Fibroblast of lung (primary cell): ENCODE data around the gene TGIF1. TPM values are rescaled to one million over a fixed set of nuclear protein-coding genes. Genes with fewer than 3 reads are reported as not detected.

Experiments
- DNase-seq, 2 donors: peaks; one replicate each; pipeline versions ENCODE4 v3.0.0 to v3.0.0-alpha.2; 2010; ENCODE audit warnings: low read depth in 2 of 2
- H2AFZ ChIP-seq: 2 replicates; pipeline ENCODE4 v1.5.1; 2012; ENCODE audit warnings: low read length, control low read depth, inconsistent platforms
- H3K27ac ChIP-seq: 2 replicates; pipeline ENCODE4 v1.5.1; 2011; ENCODE audit warnings: low read length, control low read depth; ENCODE audit not compliant: insufficient read depth
- H3K27me3 ChIP-seq: 2 replicates; pipeline ENCODE4 v1.5.1; 2011; ENCODE audit warnings: mild to moderate bottlenecking, low read length; ENCODE audit not compliant: control insufficient read depth, insufficient read depth
- H3K36me3 ChIP-seq: 2 replicates; pipeline ENCODE4 v1.5.1; 2011; ENCODE audit warnings: low read length; ENCODE audit not compliant: control insufficient read depth, insufficient read depth
- H3K4me1 ChIP-seq: 2 replicates; pipeline ENCODE4 v1.5.1; 2011; ENCODE audit warnings: low read length; ENCODE audit not compliant: control insufficient read depth, insufficient read depth; ENCODE audit errors: extremely low read depth
- H3K4me2 ChIP-seq: 2 replicates; pipeline ENCODE4 v1.5.1; 2011; ENCODE audit warnings: low read length, control low read depth; ENCODE audit not compliant: insufficient read depth; ENCODE audit errors: extremely low read depth
- H3K4me3 ChIP-seq, 4 experiments: fragments of 200-600 bp in 1 of 4; sonication (generic) in 1 of 4; replicated peaks in 1 of 4; 2 replicates each; pipeline ENCODE4 v1.5.1; 2011 to 2016; ENCODE audit warnings: low read length in 4 of 4, low read depth in 3 of 4, mild to moderate bottlenecking in 3 of 4, control low read depth in 2 of 4, inconsistent platforms in 1 of 4, mixed read lengths in 1 of 4; ENCODE audit not compliant: insufficient read depth in 1 of 4; ENCODE audit errors: control extremely low read depth in 1 of 4
- H3K79me2 ChIP-seq: 2 replicates; pipeline ENCODE4 v1.5.1; 2012; ENCODE audit warnings: mild to moderate bottlenecking, low read length, inconsistent platforms; ENCODE audit not compliant: control insufficient read depth, insufficient read depth
- H3K9ac ChIP-seq: 2 replicates; pipeline ENCODE4 v1.5.1; 2011; ENCODE audit warnings: mild to moderate bottlenecking, low read length, control low read depth; ENCODE audit not compliant: insufficient read depth
- H3K9me3 ChIP-seq: 2 replicates; pipeline ENCODE4 v1.5.1; 2012; ENCODE audit warnings: low read depth, low read length; ENCODE audit not compliant: control insufficient read depth, insufficient read depth
- H4K20me1 ChIP-seq: 2 replicates; pipeline ENCODE4 v1.5.1; 2011; ENCODE audit warnings: low read length; ENCODE audit not compliant: control insufficient read depth, insufficient read depth; ENCODE audit errors: extremely low read depth
- CTCF ChIP-seq, 2 donors: IDR thresholded peaks in 1 of 2; conservative IDR thresholded peaks in 1 of 2; 1 replicate in 1 of 2; 2 replicates in 1 of 2; pipeline ENCODE4 v1.5.1; 2011 to 2012; ENCODE audit warnings: low read length in 2 of 2, control low read depth in 1 of 2, inconsistent platforms in 1 of 2, low read depth in 1 of 2, mild to moderate bottlenecking in 1 of 2
- EZH2 ChIP-seq: IDR thresholded peaks from 2 replicates; pipeline ENCODE4 v1.5.1; 2012; ENCODE audit warnings: low read length, control low read depth, mild to moderate bottlenecking; ENCODE audit errors: missing control alignments
- polyA plus RNA-seq, 2 donors: library from polyadenylated mRNA; depleted of rRNA in 1 of 2; stranded (reverse) in 1 of 2; unstranded in 1 of 2; fragments of >200 nt; gene quantifications; 2 replicates each; pipeline ENCODE4 v1.2.1, GENCODE V29; 2011 to 2012; ENCODE audit warnings: missing spikeins in 1 of 2
- total RNA-seq: library from RNA; depleted of rRNA; stranded (reverse); fragments of >200 nt; gene quantifications from 2 replicates; pipeline ENCODE4 v1.2.1, GENCODE V29; 2014

TGIF1 gene
- total and polyA plus RNA-seq, 2 donors (not counting 1 experiment from before 2014, with no cell fraction given), result 64.7 to 157 TPM

- Histone ChIP-seq H3K27me3 (no peaks in the 10 kb centered on the region), H3K9me3 (no peaks in the 10 kb centered on the region), H3K4me2 (no peak overlapping the region), H3K36me3 (no peaks in the 10 kb centered on the region), H3K9ac (no peak overlapping the region), H3K4me3 (no peak overlapping the region), H3K27ac (no peak overlapping the region), H2AFZ (no peak overlapping the region), H3K79me2 (no peaks in the 10 kb centered on the region), H3K4me1 (no peaks in the 10 kb centered on the region), H4K20me1 (no peaks in the 10 kb centered on the region)
- DNase-seq, result no peak
- TF ChIP-seq EZH2 (no peak), CTCF (conservative IDR thresholded peaks at IDR 0.05 in 1 of 2, IDR thresholded peaks at IDR 0.05 in 1 of 2; ENCODE audit: low read depth in 1 of 2, low read length in 2 of 2) (no peak)
Observed at GRCh38 chr18:3494245-3494526, 44.2 kb downstream of the TGIF1 start.

- no peaks in the 10 kb centered on the region for H3K9me3 ChIP-seq
- H3K4me3 ChIP-seq, result no peak overlapping the region
- TF ChIP-seq CTCF (conservative IDR thresholded peaks at IDR 0.05 in 1 of 2, IDR thresholded peaks at IDR 0.05 in 1 of 2; ENCODE audit: low read depth in 1 of 2, low read length in 2 of 2), result no peak
- no peak for DNase-seq
- H2AFZ ChIP-seq, result no peak overlapping the region
- H3K36me3 ChIP-seq, result no peaks in the 10 kb centered on the region
- peaks cover 3% of the 10 kb centered on the region for H3K4me1 ChIP-seq
- no peaks in the 10 kb centered on the region for H3K79me2 ChIP-seq
- no peak overlapping the region for H3K4me2 ChIP-seq
- no peak overlapping the region for H3K27ac ChIP-seq
- H3K9ac ChIP-seq, result no peak overlapping the region
- H4K20me1 ChIP-seq, result no peaks in the 10 kb centered on the region
- H3K27me3 ChIP-seq, result no peaks in the 10 kb centered on the region
Observed at GRCh38 chr18:3494569-3494968, 44.6 kb downstream of the TGIF1 start.

DNA sequence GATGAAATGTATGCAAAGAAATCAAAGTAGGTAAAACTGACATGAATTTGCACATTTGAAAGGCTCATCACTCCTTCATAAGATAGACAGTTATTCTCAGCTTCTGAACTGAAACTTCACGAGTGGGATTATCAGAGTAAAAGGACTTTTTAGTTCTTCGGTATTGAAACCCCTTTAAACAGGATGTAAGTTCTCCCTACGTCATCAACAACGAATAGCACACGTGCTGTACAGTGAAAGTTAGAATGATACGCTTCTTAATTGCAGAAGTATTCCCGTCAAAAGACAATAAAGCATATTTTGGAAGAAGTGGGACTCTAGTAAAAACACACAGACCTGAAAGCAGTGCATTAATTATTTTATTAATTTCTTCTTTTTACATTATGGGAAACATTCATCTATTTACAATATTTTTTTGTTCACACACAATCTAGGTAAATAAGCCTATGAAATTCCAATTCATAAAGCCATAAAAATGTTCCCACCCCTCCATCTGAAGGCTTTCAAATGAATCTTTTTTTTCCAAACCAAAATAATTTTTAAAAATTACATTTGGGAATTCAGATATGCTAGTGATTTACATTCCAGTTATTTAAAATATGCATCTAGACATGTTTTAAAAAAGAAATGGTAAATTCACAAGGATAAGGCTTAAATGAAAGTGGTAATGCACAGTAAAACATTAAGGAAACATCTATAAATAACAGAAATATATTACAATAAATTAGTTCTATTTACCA lies 45.9 kb downstream of the TGIF1 start:
- H4K20me1 ChIP-seq, result no peaks in the 10 kb centered on the region
- no peak overlapping the region for H3K4me2 ChIP-seq
- no peaks in the 10 kb centered on the region for H3K36me3 ChIP-seq
- no peak overlapping the region for H3K27ac ChIP-seq
- no peak overlapping the region for H2AFZ ChIP-seq
- no peak for TF ChIP-seq EZH2
- no peak for TF ChIP-seq CTCF (conservative IDR thresholded peaks at IDR 0.05 in 1 of 2, IDR thresholded peaks at IDR 0.05 in 1 of 2; ENCODE audit: low read depth in 1 of 2, low read length in 2 of 2)
- no peaks in the 10 kb centered on the region for H3K27me3 ChIP-seq
- no peaks in the 10 kb centered on the region for H3K79me2 ChIP-seq
- H3K9ac ChIP-seq, result no peak overlapping the region
- no peak for DNase-seq
- H3K4me1 ChIP-seq, result peaks cover 3% of the 10 kb centered on the region
- H3K9me3 ChIP-seq, result no peaks in the 10 kb centered on the region
- H3K4me3 ChIP-seq, result no peak overlapping the region
